NOMO-1 treated with dmso at 0.1 percent for 144 hours (cell line): ENCODE results near the gene MAGI2.

Experiments
- DNase-seq: peaks from one replicate; lab custom pipeline; 2025; ENCODE audit not compliant: unreplicated experiment; lab: John Stamatoyannopoulos, UW

The MAGI2 gene

DNA sequence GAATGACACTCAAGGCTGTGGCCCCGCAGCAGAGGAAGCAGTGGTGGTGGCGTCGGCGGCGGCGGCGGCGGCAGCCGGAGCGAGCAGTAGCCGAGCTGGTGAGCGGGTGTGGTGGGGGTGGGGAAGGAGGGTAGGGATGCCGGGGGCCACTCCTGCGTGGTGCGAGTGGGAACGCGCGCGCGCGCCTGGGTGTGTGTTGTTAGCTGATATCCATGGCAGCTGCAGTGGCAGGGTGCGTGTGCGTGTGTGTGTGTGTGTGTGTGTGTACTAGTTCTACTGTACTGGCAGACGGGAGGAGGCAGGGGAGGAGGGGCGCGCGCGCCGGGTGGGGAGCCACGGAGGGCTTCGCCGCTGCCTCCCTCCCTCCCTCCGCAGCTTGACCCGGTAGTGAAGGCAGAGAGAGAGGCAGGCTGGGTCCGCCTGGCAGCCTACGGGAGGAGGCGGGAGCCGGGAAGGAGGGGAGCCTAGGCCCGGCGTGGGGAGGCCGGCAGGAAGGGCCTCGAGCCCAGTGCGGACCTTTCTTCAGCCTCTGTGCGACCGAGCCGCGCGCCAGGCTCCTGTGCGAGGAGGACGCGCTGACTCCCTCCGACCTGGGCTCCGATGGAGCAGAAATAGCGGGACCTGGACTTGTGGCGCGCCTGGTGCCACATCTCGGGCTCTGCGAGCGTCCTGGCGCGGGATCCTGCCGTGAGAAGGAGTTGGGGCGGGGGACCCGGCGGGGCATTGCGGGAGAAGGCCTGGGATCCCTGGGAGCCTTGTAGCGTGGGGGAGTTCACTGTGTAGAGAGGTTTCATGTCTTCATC, at the start of gene MAGI2:
Gene MAGI2, minus strand, starts transcription at position 110 of the 803 bp plus-strand sequence. CDS start 347 bp downstream, outside the sequence.
- DNase-seq, result no peak

DNA sequence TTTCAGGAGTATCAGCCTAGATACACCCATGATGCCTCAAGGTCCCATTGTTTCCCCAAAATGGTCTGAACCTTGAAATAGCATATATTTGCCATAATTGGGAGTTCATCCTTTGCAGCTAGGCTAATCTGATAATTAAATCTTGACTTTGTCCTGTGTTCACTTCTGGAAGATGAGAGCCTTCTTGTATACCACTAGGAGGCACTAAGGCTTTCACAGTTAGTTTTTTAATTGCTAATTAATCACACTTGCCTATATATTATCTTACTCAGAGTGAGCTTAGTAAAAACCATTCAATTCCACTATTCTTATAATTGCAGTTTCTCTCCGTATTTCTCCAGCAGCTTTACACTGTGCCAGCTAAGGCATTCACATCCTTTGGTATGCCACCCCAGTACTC, 48.7 kb upstream of the MAGI2 start:
- no peak for DNase-seq

DNA sequence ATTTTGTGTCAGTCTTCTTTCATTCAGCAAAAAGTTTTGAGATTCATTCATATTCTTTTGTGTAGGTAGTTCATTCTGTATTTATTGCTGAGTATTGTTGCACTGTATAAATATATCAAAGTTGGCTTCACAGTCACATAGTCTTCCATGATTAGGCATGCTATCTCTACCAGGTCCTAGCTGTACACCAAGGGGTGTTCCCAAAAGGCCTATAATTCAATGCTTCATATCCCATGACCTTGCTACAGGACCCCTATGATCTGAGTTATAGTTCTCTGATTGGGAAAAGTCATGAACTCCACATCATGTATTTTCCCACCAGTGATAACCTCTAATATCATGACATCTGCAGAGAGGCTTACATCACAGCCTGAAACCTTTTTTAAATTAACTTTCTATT, 47.3 kb upstream of the MAGI2 start:
- DNase-seq, result no peak

DNA sequence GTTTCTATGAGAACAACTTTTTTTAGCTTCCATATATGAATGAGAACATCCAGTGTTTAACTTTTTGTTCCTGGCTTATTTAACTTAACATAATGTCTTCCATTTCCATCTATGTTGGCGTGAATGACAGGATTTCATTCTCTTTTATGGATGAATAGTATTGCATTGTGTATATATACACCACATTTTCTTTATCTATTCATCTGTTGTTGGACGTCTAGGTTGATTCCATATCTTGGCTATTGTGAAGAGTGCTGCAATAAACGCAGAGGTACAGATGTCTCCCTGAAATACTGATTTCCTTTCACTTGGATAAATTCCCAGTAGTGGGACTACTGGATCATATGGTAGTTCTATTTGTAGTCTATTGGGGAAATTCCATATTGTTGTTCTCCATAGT, 44.3 kb upstream of the MAGI2 start:
- no peak for DNase-seq

DNA sequence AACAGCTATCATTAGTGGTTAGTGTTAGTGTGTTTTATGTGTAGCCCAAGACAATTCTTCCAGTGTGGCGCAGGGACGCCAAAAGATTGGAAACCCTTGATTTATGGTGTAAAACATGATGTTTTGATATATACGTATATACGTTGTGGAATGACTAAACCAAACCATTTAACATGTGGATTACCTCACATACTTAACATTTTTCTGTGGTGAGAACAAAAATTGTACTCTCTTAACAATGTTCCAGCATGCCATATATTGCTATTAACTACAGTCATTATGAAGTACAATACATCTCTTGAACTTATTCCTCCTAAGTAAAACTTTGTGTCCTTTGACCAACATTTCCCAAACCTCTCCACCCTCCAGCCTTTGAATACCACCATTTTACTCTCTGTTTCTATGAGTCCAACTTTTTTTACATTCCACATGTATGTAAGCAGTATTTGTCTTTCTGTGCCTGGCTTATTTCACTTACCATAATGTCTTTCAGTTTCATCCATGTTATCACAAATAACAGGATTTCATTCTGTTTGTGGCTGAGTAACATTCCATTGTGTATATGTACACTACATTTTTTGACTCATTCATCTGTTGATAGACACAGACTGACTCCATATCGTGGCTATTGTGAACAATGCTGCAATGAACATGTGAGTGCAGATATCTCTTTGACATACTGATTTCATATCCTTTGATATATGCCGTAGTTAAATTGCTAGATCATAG, 42.2 kb upstream of the MAGI2 start:
- no peak for DNase-seq

DNA sequence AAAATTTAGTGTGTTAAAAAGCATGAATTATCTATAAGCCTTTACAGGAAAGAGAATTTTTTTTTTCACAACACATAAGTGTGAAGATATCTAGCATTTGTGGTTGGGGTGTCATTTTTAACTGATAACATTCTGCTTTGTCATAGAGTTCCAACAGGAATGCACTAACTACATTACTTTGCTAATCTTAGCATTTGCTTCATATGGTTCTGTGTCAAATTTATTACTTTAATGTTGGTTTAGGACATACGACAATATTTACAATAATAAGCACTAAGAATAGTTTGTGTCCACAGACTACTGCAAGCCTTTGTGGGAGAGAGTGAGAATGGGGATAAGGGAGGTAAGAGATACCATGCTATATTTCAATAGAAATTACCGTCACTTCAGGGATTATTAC, 40.6 kb upstream of the MAGI2 start:
- DNase-seq, result no peak

DNA sequence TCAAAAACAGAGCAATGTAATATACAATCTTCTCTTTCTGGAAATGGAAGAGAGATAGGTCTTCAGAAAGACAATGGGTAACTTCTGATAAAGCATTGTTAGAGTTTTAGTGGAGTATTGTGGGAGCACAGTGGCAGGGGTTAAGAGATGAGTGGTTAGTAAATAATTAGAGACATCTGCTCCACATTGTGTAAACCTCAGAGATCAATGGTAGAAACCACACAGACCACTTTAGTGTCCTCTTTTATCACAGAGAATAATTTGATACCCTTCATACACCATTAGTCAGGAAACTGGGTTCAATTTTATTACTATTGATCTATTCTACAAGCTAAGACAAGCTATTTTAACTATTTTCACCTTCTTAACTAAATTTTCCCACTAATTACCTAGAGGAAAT, 35.9 kb upstream of the MAGI2 start:
- DNase-seq, result no peak

DNA sequence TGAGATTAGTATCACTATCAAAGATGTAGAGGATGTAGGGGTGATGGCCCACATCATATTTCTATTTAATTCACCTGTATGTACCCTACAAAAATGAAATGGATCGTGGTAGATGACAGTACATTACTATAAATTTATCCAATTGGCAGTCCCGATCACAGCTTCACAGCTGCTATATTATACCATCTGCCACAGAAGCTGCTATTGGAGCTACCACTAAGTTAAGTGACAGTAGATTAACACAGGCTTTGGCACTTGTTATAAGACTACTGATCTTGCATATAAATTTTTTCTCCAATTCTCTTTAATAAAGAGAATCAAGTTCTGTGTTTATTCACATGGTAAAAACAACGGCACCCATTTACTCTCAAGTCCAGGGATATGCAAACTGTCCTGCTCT, 24.9 kb upstream of the MAGI2 start:
- no peak for DNase-seq

DNA sequence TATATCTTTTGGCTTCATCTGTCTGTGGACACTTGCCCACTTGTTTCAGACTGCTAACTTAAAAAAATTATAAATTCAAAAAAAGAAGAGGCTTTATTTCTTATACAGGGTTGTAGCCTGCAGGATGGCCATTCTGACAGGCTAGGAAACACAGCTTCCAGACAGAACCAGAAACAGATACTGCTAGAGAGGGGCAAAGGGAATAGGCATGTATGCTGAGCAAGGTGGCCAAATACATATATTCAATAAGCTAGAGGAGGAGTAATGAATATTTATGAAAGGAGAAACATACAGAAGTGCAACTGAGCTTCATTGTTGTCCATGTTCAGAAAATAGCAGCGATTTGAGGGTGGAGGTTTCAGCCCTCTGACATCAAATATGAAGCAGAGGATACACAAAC, 22.0 kb upstream of the MAGI2 start:
- DNase-seq, result no peak

DNA sequence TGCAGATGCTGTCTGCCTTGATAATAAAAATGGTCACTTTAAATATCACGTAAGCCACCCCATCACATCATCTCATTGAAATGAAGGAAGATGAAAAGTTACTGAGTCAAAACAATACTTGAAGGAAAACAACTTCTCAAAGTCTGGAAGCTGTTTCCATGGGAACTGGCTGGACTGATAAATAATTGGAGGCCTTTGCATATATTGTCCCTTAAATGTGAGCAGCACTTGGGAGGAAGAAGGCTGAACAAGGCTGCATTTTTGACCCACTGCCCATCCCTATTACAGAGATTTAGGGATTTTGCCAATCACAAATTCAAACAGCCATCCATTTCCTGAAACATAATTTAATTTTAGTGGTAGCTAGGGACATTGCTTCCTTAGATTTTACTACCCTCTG, 18.2 kb upstream of the MAGI2 start:
- DNase-seq, result no peak

DNA sequence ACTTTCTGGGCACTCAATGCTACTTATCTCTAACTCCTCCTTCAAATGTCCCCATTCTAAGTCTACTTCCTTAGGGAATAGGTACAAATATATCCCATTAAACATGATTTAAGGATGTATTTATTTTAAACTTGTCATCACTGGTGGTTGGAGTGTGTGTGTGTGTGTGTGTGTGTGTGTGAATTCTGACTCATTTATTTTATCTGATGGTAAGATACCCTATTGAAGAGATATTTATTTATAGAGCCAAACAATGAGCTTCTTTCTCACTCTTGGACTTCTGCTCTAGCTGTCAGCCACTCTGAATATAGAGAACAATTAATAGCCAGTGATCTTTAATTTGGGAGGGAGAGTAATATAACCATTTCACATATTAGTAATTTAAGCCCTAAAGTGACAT, 17.8 kb upstream of the MAGI2 start:
- DNase-seq, result no peak

DNA sequence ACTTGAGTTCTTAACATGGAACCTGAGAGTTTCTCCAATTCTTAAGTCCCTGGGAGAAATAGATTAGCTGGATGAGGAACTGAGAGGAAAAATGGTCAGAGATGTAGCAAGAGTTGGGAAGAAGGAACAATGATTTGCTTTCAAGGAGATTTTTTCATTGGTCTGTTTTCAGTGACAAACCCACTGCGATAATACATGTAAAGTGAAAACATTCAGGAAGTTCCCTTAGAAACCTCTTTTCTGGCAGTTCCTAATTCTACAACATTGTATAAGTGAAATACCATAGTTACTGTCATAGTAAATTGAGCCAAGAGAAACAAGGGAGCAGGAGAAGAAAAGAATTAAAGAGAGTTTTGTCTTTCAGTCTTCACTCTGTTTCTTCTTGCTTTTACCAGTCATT, 12.1 kb upstream of the MAGI2 start:
- DNase-seq, result no peak

DNA sequence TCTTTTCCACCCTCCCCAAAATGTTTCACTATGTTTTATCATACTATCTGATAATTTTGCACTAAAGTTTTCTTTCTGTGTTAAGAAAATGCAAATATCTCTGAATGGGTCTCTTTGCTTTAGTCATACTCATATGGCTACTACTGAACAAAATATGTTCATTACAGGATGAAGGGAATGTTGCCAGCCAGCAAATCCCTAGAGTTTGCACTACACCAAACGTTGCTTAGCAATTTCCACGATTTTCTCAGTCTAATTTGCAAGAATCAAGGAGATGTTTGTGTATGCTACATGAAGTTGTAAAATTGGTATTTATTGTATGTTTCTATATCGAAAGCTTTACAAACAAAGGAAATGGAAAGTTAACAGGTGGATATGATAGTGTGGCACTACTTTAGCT, 10.6 kb upstream of the MAGI2 start:
- no peak for DNase-seq

DNA sequence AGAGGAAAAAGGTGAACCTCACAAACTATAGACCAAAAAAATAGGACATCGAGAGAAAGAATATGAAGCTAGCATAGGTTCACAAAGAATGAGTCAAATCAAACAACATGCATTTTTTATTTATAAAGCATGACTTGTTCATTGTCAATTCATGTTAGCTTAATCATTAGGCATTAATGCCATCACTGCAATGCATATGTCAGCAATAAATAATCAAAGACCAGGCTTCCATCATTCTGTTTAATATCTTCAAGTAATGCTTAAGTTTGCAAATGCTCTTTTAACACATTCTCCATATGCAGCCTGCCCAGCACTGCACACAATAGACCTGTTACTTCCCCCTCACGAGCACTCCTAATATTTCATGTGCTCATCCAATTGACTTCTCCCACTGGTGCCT, 8.9 kb upstream of the MAGI2 start:
- no peak for DNase-seq

DNA sequence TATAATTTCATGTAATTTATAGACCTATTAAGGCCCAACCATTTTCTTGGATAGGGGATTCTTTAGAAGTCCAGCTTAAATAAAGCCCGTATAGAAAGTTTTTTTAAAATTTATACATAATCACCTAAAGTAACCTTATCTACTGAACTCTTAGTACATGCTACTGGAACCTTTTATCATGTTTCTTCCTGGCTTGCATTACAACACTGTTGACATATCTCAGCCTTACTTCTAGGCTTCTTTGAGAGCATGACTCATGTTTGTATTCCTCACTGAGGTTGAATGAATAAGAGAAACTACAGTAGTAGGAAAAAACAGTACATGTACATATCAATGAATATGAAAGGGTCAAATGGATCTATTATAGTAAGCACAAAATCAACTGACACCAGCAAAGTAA, 8.2 kb upstream of the MAGI2 start:
- no peak for DNase-seq

DNA sequence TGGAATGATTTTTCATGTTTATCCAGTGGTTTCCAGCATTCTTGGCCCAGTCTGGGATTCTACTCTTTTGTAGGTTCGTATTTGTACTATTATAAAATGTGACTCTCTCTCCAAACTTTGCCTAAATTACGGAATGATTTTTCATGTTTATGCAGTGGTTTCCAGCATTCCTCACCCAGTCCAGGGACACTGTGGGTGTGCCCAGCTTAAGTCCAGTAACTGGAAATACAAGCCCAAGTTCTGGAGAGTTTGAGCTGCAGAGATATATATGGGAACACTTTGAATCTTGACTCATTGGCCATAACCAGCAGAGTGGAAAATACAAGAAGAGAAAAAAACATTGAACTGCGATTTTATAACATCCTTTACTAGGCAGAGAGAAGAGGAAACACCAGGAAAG, 5.9 kb upstream of the MAGI2 start:
- no peak for DNase-seq

DNA sequence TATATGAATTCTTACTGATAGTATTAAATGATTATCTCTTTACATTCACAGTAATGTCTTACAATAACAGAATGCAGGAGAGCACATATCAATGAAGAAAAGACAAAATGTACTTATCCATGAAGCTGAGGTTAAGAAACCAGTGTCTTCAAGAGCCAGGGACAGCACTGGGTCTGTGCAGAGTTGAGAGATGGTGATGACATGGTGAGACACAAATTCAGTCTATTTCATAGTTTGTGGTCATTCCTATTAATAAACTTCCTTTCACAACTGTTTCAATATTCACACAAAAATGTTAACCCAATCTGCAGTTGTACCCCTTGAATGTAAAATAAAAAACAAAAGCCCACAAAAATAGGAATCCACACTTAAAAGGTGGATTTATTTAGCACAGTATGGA, 5.3 kb upstream of the MAGI2 start:
- no peak for DNase-seq

DNA sequence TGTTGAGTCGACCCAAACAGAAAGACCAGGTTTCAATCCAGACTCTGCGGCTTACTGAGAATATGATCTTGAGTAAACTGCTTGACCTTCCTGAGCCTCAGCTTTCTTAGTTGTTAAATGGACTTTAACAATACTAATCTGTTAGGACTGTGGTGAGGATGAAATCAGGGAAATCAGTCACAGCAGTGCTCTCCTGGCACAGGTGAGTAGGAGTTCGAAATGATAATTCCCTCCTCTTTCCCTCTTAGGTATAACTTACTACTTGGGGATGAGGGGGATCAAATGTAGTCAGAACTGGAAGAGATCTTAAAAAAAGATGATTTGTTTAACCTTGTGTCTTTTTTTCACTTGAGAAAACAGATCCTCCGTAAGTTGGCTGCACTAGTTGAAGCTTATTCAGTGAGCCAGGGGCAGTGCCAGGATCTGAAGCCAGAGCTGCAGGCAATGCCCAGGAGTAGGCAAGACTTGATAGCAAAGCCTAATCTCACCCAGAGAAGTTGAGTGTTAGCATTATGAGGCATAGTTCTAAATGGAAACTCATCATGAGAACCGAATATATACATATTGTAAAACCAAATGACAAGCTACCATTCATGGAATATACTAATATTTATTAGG, 1.8 kb upstream of the MAGI2 start:
- no peak for DNase-seq

DNA sequence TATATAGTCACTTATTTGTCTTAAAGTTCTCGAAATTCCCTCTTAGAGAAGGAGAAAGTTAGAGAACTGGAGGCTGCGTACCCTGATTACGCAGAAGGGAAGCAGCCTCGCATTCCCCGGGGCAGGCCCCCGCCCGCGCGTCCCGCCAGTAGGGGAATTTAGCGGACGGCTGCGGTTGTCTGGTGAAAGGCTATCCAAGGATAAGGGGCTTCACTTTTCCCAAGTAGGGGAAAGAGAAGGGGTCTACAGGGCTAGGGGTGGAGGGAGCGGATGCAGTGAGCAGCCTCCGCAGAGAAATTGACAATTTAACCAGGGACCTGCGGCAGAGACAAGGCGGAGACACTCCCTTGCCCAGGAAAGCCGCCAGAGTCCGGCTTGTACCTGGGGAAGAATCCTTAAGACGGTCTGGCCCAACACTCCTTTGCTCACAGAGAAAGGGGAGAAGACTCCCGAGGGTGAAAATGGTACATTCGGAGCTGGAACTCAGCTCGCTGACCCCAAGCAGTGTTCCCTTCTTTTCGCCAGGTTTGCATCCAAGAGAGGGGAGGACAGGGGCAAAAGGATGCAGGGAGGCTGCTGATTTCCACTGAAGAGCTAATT, 994 bp upstream of the MAGI2 start:
- DNase-seq, result no peak

DNA sequence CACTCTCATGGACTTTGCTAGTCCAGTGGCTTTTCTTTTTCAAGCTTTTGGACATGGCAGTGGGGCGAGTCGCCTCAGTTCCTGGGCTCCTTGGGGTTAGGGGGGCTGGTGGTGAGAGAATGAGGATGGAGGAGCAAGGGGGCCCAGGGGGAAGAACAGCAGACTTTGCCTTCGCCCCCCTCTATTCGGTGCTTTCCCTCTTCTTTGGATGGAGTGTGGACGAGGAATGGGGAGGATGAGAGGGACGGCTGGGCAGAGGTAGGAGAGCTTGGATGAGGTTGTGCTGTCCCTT, 255 bp downstream of the MAGI2 start:
- no peak for DNase-seq

DNA sequence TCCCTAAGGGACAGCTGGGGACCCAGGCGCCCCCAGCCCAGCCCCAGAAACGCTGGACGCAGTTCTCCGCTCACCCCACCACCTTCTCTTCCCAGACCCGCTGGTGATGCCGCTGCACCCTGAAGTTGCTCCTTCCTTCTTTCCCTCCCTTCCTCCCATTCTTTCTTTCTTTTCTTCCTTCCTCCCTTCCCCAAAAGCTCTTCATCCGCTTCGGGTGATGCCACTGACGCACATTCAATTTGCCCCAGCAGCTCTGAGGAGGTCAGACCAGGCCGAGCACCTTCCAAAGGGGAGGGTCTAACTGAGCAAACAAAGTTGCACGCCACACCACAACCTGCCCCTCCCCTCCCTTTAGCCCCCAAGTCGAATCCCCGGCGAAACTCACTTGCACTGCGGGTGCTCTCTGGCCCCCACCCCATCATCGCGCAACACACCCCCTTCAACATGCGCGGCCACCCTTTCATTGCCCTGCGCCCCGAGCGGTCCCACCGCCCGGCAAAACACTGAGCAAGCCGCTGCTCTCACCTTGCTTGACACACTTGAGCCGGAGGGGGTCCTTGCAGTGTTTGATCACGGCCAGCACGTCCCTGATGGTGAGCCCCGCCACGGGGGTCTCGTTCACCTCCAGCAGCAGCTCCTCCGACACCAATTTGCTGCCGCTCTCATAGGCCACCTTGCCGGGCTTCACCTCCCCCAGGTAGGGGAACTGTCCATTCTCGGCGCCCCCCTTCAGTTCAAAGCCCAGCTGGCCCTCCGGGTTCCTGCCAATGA, 787 bp downstream of the MAGI2 start:
- DNase-seq, result no peak
